ENCODE results near the gene PROM2.

The PROM2 gene

DNA sequence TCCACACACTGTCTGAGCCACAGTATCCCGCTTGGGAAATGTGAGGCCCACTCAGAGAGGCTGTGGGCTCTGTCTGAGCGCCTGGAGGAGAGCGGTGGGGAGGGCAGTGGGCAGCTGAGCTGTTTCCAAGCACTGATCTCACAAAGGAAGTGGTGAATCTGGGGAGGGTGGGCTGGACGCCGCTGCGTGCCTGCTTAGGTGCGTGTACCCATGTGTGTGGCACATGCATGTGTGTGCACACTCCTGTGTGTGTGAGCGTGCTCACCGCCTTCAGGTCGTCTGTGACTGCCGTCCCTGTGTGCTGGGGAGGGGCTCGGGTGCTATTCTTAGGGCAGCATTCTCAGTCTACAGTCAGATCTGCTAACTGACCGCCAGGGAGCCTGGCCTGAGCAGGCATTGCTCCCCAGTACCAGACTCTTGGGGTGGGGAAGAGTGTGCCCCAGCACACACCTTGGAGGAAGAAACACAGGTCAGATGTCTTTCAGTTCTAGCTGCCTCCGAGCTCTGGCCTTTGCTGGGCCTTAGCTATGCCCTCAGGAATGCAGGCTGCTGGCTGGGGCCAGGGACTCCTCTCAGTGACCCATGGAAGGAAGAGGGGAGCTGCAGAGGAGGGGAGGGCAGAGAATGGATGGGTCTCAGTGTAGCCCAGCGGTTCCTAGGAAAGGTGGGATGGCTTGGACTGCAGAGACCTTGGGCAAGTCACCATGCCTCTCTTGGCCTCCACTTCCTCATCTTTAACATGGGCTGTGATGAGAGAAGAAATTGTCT, 54.3 kb downstream of the PROM2 start:
- no peak overlapping the region for H3K4me3 ChIP-seq (ENCODE audit: low read depth in 1 of 2, low read length in 1 of 2)
- H3K27ac ChIP-seq = no peak overlapping the region
- no peaks in the 10 kb centered on the region for H3K27me3 ChIP-seq
- H3K36me3 ChIP-seq = no peaks in the 10 kb centered on the region
- TF ChIP-seq, protein P1, sequence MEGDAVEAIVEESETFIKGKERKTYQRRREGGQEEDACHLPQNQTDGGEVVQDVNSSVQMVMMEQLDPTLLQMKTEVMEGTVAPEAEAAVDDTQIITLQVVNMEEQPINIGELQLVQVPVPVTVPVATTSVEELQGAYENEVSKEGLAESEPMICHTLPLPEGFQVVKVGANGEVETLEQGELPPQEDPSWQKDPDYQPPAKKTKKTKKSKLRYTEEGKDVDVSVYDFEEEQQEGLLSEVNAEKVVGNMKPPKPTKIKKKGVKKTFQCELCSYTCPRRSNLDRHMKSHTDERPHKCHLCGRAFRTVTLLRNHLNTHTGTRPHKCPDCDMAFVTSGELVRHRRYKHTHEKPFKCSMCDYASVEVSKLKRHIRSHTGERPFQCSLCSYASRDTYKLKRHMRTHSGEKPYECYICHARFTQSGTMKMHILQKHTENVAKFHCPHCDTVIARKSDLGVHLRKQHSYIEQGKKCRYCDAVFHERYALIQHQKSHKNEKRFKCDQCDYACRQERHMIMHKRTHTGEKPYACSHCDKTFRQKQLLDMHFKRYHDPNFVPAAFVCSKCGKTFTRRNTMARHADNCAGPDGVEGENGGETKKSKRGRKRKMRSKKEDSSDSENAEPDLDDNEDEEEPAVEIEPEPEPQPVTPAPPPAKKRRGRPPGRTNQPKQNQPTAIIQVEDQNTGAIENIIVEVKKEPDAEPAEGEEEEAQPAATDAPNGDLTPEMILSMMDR (IDR thresholded peaks at IDR 0.05) = no peak
- no peaks in the 10 kb centered on the region for H3K9me3 ChIP-seq
- H3K4me1 ChIP-seq (ENCODE audit: control insufficient read depth in 1 of 2, insufficient read depth in 1 of 2, low read depth in 1 of 2, low read length in 1 of 2) = no peaks in the 10 kb centered on the region

DNA sequence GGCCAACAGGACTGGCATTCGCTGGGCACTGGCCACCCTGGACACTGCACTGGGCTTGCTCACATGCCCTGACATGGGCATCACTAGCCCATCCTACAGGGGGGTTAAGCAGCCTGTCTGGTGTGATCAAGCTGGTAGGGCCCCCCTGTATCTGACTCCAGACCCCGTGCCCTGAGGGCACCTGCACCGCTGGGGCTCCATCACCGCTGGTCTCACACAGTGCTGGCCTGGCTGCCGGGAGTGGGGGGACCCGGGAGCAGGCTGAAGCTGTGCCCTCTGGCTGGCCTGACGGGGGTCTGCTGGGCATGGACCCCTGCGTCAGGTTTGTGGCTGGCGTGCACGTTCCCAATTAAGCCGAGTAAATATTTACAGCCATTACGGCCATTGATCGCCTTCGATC, 55.2 kb downstream of the PROM2 start:
- Histone ChIP-seq H3K27ac (no peak overlapping the region), H3K4me1 (ENCODE audit: control insufficient read depth in 1 of 2, insufficient read depth in 1 of 2, low read depth in 1 of 2, low read length in 1 of 2) (no peaks in the 10 kb centered on the region), H3K9me3 (no peaks in the 10 kb centered on the region), H3K4me3 (ENCODE audit: low read depth in 1 of 2, low read length in 1 of 2) (no peak overlapping the region), H3K36me3 (no peaks in the 10 kb centered on the region), H3K27me3 (no peaks in the 10 kb centered on the region)
- TF ChIP-seq, protein P1 (IDR thresholded peaks at IDR 0.05) = no peak

DNA sequence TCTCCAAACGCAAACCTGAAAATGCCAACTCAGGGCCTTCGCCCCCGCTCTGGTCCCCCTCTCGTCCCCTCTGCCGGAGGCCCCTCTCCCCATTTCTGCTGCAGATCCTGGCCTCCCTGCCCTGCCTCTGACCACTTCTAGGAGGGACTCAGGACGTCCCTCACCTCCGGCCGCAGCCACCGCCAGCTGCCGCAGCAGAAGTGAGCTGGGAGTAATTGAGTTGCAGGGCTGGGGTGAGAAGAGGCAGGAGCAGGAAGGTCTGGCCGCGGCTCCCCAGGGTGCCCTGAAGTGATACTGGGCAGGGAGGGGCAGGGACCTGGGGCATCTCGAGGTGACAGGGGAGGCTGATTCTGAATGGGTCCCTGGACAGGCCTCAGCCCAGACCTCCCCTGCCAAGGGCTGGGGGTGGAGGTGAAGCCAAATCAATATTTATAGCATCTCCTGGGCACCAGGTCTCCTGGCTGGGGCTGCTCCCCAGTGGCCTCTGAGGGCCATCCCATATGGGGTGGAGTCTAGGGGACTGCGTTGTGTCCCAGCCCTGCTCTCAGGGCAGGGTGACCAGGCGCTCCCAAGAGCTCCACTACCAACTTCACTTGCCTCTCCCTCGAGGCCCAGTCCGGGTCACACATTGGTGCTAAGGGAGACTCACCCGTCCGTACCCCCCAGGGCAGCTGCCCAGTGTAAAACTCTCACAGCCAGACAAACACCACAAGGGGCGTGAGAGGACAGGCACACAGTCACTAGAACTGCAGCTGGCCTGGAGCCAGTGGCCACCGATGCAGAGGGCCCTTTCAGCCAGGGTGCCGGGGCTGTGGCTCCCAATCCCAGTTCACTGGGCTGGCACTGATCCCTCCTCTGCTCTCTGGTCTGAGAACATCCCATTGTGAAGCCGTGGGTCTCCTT, 55.9 kb downstream of the PROM2 start:
- Histone ChIP-seq H3K27me3 (no peaks in the 10 kb centered on the region), H3K4me3 (ENCODE audit: low read depth in 1 of 2, low read length in 1 of 2) (no peak overlapping the region), H3K36me3 (no peaks in the 10 kb centered on the region), H3K4me1 (ENCODE audit: control insufficient read depth in 1 of 2, insufficient read depth in 1 of 2, low read depth in 1 of 2, low read length in 1 of 2) (no peaks in the 10 kb centered on the region), H3K27ac (no peak overlapping the region), H3K9me3 (no peaks in the 10 kb centered on the region)
- TF ChIP-seq, protein P1 (IDR thresholded peaks at IDR 0.05) = no peak

DNA sequence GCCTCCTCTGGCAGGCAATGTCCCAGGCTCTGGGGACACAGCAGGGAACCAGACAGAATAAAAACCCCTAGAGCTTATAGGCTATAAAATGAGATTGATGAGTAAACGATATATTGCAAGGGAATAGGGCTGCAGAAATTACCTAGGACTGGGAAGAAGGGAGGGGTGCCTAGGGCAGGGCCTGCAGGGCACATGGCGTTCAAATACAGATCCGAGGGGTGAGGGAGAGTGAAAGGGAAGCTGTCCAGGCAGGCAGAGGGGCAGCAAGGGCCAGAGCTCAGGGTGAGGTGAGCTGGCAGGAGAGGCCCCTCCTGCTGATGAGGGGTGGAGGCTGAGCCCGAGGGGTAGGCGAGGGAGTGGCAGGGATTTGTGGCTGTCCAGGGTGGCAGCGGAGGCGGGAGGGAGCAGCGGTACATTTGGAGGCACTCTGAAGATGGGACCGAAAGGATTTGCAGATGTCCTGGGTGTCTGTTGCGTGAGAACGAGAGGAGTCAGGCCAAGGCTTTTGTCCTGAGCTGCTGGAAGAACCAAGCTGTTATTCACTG, 56.6 kb downstream of the PROM2 start:
- no peaks in the 10 kb centered on the region for H3K36me3 ChIP-seq
- H3K4me3 ChIP-seq (ENCODE audit: low read depth in 1 of 2, low read length in 1 of 2) = no peak overlapping the region
- no peaks in the 10 kb centered on the region for H3K4me1 ChIP-seq (ENCODE audit: control insufficient read depth in 1 of 2, insufficient read depth in 1 of 2, low read depth in 1 of 2, low read length in 1 of 2)
- no peaks in the 10 kb centered on the region for H3K9me3 ChIP-seq
- TF ChIP-seq, protein P1 (IDR thresholded peaks at IDR 0.05) = no peak
- no peaks in the 10 kb centered on the region for H3K27me3 ChIP-seq
- H3K27ac ChIP-seq = no peak overlapping the region

DNA sequence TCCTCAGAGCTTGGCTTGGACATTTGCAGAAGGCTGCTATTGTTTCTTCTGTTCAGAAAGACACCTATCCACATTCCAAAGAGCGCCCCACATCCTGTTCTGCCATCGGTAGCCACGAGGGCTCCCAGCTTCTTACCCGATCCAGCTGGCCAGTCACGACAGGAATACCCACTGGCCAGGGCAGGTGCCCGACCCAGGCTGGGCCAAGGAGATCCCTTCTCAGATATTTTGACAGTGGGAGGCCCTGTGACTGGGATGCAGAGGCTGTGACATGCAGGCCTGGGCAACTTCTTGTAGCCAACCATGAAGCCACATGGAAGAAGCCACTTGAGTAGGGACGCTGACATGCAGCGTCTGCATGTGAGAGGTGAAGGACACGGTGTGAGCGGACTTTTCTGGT, 57.4 kb downstream of the PROM2 start:
- Histone ChIP-seq H3K9me3 (no peaks in the 10 kb centered on the region), H3K4me3 (ENCODE audit: low read depth in 1 of 2, low read length in 1 of 2) (no peak overlapping the region), H3K27ac (no peak overlapping the region), H3K36me3 (no peaks in the 10 kb centered on the region), H3K4me1 (ENCODE audit: control insufficient read depth in 1 of 2, insufficient read depth in 1 of 2, low read depth in 1 of 2, low read length in 1 of 2) (no peaks in the 10 kb centered on the region), H3K27me3 (no peaks in the 10 kb centered on the region)
- TF ChIP-seq, protein P1 (IDR thresholded peaks at IDR 0.05) = no peak
